ENCODE results near the gene SCD. TPM values are rescaled to one million over a fixed set of nuclear protein-coding genes. Genes with fewer than 3 reads are reported as not detected.

The SCD gene
- total and polyA plus RNA-seq, 9 of the 15 experiments (the other 6 are each of a cell fraction or from before 2014, with no cell fraction given), result 114 to 486 (median 188) TPM

DNA sequence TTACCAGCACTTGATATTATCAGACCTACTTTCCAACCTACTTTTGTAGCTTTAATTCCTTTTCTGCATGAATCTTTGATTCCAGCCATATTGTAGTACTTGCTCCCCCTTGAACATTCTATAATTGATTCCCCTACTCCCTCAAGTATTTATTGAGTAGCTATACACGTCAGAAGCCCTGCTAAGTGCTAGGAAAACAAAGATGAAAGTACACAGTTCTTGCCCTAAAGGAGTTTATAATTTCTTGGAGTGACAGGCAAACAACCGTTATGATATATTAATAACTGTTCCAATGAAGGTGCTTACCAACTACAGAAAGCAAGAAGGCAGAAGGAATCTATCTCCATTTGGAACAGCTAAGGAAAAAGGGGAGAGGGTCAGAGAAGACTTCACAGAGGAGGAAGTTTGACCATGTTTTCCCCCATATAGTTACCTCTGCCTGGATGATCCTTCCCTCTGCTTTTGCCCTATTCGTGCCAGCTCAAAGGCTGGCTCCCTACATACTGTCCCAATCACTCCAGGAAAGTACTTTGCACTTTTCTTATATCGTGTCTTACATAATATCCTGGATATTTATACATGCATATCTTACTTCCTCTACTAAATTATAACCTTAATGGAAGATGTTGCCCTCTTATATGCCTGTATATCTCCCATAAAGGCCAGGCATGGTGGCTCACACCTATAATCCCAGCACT is 54.7 kb downstream of the SCD start:
- DNase-seq (ENCODE audit: extremely low read depth in 1 of 4, low spot score in 3 of 4) (no peak), FAIRE-seq (no peak), ATAC-seq (no peak)
- no peak overlapping the region for H3K27ac ChIP-seq (ENCODE audit: extremely low read depth, low read depth, low read length)
- no peaks in the 10 kb centered on the region for H3K4me1 ChIP-seq (replicated peaks in 1 of 2; ENCODE audit: control insufficient read depth in 2 of 2, insufficient read depth in 2 of 2, low read length in 2 of 2)
- POLR2A ChIA-PET, result interaction anchor here (0.6 to 0.7 kb wide), 2 partner anchors 32 to 55 kb away, joined by 3 to 4 read pairs; partner anchors contain the start of gene SCD
- H3K27me3 ChIP-seq (ENCODE audit: control insufficient read depth in 2 of 2, insufficient read depth in 2 of 2, low read length in 2 of 2), result no peaks in the 10 kb centered on the region
- no peak overlapping the region for H3K9ac ChIP-seq (ENCODE audit: insufficient read depth in 1 of 2, low read depth in 2 of 2, low read length in 2 of 2)
- H3K9me1 ChIP-seq (ENCODE audit: control insufficient read depth, insufficient read depth, low read length), result no peaks in the 10 kb centered on the region
- no peak overlapping the region for H3K4me2 ChIP-seq (ENCODE audit: insufficient read depth, low read length)
- CTCF ChIA-PET (ENCODE audit: low intra/inter-chr PET ratio), result no interaction called here
- no peaks in the 10 kb centered on the region for H4K20me1 ChIP-seq (replicated peaks; ENCODE audit: control insufficient read depth, insufficient read depth, low read length)
- no peak overlapping the region for H2AFZ ChIP-seq (ENCODE audit: low read depth, low read length)
- 9% methylated on average over 4 of the region's 4 CpGs for WGBS (ENCODE audit: insufficient coverage, low coverage, missing lambda C conversion rate)
- intact Hi-C loops (cut with micrococcal nuclease), result no loop called here
- in situ Hi-C loops (cut with MboI), result no loop called here
- no TSS peak for BruUV-seq (replicated peaks)
- no peaks in the 10 kb centered on the region for H3K9me3 ChIP-seq (replicated peaks; ENCODE audit: control insufficient read depth, insufficient read depth, low read depth, low read length)
- H3K79me2 ChIP-seq (ENCODE audit: control insufficient read depth, insufficient read depth, low read length), result no peaks in the 10 kb centered on the region
- H3K36me3 ChIP-seq (ENCODE audit: control insufficient read depth, insufficient read depth, low read length), result no peaks in the 10 kb centered on the region
- TF ChIP-seq, protein P1, sequence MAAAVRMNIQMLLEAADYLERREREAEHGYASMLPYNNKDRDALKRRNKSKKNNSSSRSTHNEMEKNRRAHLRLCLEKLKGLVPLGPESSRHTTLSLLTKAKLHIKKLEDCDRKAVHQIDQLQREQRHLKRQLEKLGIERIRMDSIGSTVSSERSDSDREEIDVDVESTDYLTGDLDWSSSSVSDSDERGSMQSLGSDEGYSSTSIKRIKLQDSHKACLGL (CRISPR knock-in tag; IDR thresholded peaks at IDR 0.05; ENCODE audit: borderline replicate concordance, poor library complexity, severe bottlenecking), result no peak
- H3K4me3 ChIP-seq, result no peak overlapping the region

DNA sequence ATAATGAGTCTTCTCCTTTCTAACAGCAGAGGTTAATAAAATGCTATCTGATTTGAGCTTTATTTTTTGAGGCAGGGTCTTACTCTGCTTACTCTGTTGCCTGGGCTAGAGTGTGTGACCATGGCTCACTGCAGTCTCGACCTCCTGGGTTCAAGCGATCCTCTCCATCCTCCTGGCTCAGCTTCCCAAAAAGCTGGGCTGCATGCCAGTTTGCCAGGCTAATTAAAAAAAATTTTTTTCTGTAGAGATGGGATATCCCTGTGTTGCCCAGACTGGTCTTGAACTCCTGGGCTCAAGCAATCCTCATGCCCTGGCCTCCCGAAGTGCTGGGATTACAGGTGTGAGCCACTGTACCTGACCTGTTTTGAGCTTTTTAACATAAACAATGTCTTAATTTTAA is 56.7 kb downstream of the SCD start:
- H2AFZ ChIP-seq (ENCODE audit: low read depth, low read length), result no peak overlapping the region
- POLR2A ChIA-PET, result interaction anchor here (0.5 to 1.0 kb wide), 3 partner anchors 13 to 30 kb away, joined by 3 read pairs; no protein-coding TSS in a partner anchor
- TF ChIP-seq MAFG (tag; conservative IDR thresholded peaks at IDR 0.05), result no peak
- TF ChIP-seq, protein P2, sequence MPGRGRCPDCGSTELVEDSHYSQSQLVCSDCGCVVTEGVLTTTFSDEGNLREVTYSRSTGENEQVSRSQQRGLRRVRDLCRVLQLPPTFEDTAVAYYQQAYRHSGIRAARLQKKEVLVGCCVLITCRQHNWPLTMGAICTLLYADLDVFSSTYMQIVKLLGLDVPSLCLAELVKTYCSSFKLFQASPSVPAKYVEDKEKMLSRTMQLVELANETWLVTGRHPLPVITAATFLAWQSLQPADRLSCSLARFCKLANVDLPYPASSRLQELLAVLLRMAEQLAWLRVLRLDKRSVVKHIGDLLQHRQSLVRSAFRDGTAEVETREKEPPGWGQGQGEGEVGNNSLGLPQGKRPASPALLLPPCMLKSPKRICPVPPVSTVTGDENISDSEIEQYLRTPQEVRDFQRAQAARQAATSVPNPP (IDR thresholded peaks at IDR 0.05; ENCODE audit: borderline replicate concordance, insufficient read depth, insufficient read length), result no peak
- TF ChIP-seq, protein P3, sequence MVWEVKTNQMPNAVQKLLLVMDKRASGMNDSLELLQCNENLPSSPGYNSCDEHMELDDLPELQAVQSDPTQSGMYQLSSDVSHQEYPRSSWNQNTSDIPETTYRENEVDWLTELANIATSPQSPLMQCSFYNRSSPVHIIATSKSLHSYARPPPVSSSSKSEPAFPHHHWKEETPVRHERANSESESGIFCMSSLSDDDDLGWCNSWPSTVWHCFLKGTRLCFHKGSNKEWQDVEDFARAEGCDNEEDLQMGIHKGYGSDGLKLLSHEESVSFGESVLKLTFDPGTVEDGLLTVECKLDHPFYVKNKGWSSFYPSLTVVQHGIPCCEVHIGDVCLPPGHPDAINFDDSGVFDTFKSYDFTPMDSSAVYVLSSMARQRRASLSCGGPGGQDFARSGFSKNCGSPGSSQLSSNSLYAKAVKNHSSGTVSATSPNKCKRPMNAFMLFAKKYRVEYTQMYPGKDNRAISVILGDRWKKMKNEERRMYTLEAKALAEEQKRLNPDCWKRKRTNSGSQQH (CRISPR knock-in tag; IDR thresholded peaks at IDR 0.05), result no peak
- TF ChIP-seq OTX1 (CRISPR knock-in tag; IDR thresholded peaks at IDR 0.05), result no peak
- no peaks in the 10 kb centered on the region for H3K9me1 ChIP-seq (ENCODE audit: control insufficient read depth, insufficient read depth, low read length)
- H3K4me1 ChIP-seq (replicated peaks in 1 of 2; ENCODE audit: control insufficient read depth in 2 of 2, insufficient read depth in 2 of 2, low read length in 2 of 2), result no peaks in the 10 kb centered on the region
- ATAC-seq (no peak), DNase-seq (ENCODE audit: extremely low read depth in 1 of 4, low spot score in 3 of 4) (no peak), FAIRE-seq (no peak)
- H3K79me2 ChIP-seq (ENCODE audit: control insufficient read depth, insufficient read depth, low read length), result no peaks in the 10 kb centered on the region
- WGBS (ENCODE audit: insufficient coverage, low coverage, missing lambda C conversion rate), result 11% methylated on average over 3 of the region's 3 CpGs
- no peaks in the 10 kb centered on the region for H3K27me3 ChIP-seq (ENCODE audit: control insufficient read depth in 2 of 2, insufficient read depth in 2 of 2, low read length in 2 of 2)
- no peaks in the 10 kb centered on the region for H4K20me1 ChIP-seq (replicated peaks; ENCODE audit: control insufficient read depth, insufficient read depth, low read length)
- CTCF ChIA-PET (ENCODE audit: low intra/inter-chr PET ratio), result interaction anchor here (0.6 kb wide), 1 partner anchor 101 kb away, joined by 3 read pairs; no protein-coding TSS in a partner anchor
- intact Hi-C loops (cut with micrococcal nuclease) (no loop called here), in situ Hi-C loops (cut with MboI) (no loop called here)
- no peak overlapping the region for H3K4me3 ChIP-seq
- no TSS peak for BruUV-seq (replicated peaks)
- no peak overlapping the region for H3K4me2 ChIP-seq (ENCODE audit: insufficient read depth, low read length)
- no peak overlapping the region for H3K27ac ChIP-seq (ENCODE audit: extremely low read depth, low read depth, low read length)
- no peaks in the 10 kb centered on the region for H3K36me3 ChIP-seq (ENCODE audit: control insufficient read depth, insufficient read depth, low read length)
- no peaks in the 10 kb centered on the region for H3K9me3 ChIP-seq (replicated peaks; ENCODE audit: control insufficient read depth, insufficient read depth, low read depth, low read length)
- H3K9ac ChIP-seq (ENCODE audit: insufficient read depth in 1 of 2, low read depth in 2 of 2, low read length in 2 of 2), result no peak overlapping the region
